Esophagus muscularis mucosa (tissue), 3 donors: ENCODE results near the gene TMEM218.

ENCODE experiments used
- EP300 ChIP-seq: sonication (generic); formaldehyde crosslinking; IDR thresholded peaks from one replicate; pipeline ENCODE4 v1.6.1; 2017; ENCODE audit warnings: antibody characterized with exemption
- TF ChIP-seq, protein P1 (sequence below), 3 experiments: fragments of 200-600 bp in 2 of 3; fragments of 450-650 bp in 1 of 3; sonication (generic) in 2 of 3; IDR thresholded peaks; one replicate each; pipeline ENCODE4 v1.5.1; 2017 to 2019; ENCODE audit warnings: antibody characterized with exemption in 3 of 3, mild to moderate bottlenecking in 2 of 3, moderate library complexity in 1 of 3

GRCh38 chr11:125154378-125155099, 43.1 kb upstream of the TMEM218 start:
- TF ChIP-seq, protein P1, sequence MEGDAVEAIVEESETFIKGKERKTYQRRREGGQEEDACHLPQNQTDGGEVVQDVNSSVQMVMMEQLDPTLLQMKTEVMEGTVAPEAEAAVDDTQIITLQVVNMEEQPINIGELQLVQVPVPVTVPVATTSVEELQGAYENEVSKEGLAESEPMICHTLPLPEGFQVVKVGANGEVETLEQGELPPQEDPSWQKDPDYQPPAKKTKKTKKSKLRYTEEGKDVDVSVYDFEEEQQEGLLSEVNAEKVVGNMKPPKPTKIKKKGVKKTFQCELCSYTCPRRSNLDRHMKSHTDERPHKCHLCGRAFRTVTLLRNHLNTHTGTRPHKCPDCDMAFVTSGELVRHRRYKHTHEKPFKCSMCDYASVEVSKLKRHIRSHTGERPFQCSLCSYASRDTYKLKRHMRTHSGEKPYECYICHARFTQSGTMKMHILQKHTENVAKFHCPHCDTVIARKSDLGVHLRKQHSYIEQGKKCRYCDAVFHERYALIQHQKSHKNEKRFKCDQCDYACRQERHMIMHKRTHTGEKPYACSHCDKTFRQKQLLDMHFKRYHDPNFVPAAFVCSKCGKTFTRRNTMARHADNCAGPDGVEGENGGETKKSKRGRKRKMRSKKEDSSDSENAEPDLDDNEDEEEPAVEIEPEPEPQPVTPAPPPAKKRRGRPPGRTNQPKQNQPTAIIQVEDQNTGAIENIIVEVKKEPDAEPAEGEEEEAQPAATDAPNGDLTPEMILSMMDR (IDR thresholded peaks at IDR 0.05) = no peak
- TF ChIP-seq EP300 = no peak
